ENCODE data around the gene PTOV1. TPM values are rescaled to one million over a fixed set of nuclear protein-coding genes. Genes with fewer than 3 reads are reported as not detected.
A peak's percentile ranks its signal among the peaks of the same experiment; 100 is the strongest.

The PTOV1 gene
- total and polyA plus RNA-seq, 2 donors (not counting 1 experiment from before 2014, with no cell fraction given) = 144 to 230 TPM

DNA sequence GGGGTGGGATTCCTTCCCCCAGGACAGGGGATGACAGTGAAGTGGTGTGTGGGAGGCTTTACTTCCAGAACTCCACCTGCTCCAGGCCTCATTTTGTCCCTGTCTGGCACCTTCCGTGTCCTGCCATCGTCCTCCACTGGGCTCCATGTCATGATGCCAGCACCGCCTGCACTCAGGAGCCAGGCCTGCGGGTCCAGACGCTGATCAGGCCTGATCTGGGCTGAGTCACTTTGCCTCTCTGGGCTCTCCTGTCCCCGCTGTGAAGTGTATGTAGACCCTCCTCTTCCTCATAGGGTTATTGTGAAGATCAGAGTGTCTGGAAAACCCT, 47.5 kb upstream of the PTOV1 start:
- TF ChIP-seq, protein P1, sequence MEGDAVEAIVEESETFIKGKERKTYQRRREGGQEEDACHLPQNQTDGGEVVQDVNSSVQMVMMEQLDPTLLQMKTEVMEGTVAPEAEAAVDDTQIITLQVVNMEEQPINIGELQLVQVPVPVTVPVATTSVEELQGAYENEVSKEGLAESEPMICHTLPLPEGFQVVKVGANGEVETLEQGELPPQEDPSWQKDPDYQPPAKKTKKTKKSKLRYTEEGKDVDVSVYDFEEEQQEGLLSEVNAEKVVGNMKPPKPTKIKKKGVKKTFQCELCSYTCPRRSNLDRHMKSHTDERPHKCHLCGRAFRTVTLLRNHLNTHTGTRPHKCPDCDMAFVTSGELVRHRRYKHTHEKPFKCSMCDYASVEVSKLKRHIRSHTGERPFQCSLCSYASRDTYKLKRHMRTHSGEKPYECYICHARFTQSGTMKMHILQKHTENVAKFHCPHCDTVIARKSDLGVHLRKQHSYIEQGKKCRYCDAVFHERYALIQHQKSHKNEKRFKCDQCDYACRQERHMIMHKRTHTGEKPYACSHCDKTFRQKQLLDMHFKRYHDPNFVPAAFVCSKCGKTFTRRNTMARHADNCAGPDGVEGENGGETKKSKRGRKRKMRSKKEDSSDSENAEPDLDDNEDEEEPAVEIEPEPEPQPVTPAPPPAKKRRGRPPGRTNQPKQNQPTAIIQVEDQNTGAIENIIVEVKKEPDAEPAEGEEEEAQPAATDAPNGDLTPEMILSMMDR (IDR thresholded peaks at IDR 0.05) = no peak
- TF ChIP-seq EZH2 (IDR thresholded peaks at IDR 0.05; ENCODE audit: borderline replicate concordance, insufficient read depth, low read depth, low read length, poor library complexity, severe bottlenecking) = no peak
- Histone ChIP-seq H3K27me3 (replicated peaks in 1 of 4; ENCODE audit: control extremely low read depth in 1 of 4, control insufficient read depth in 3 of 4, insufficient read depth in 4 of 4, low read length in 3 of 4) (no peaks in the 10 kb centered on the region), H2AFZ (ENCODE audit: insufficient read depth, low read depth, low read length, poor library complexity, severe bottlenecking) (no peak overlapping the region), H3K9me3 (ENCODE audit: control extremely low read depth in 1 of 3, control insufficient read depth in 2 of 3, insufficient read depth in 1 of 3, low read length in 2 of 3) (peaks cover 0 to 3% (median 0%) of the 10 kb centered on the region in 3 donors), H3K79me2 (ENCODE audit: control insufficient read depth, insufficient read depth, low read length) (no peaks in the 10 kb centered on the region), H3K27ac (ENCODE audit: low read length in 2 of 2) (no peak overlapping the region), H3K4me3 (ENCODE audit: control extremely low read depth in 1 of 5, extremely low read depth in 1 of 5, insufficient read depth in 1 of 5, low read depth in 2 of 5, low read length in 4 of 5) (no peak overlapping the region), H4K20me1 (ENCODE audit: control insufficient read depth, insufficient read depth, low read length, poor library complexity, severe bottlenecking) (no peaks in the 10 kb centered on the region), H3K36me3 (replicated peaks in 1 of 2; ENCODE audit: control extremely low read depth in 1 of 2, control insufficient read depth in 1 of 2, extremely low read depth in 1 of 2, insufficient read depth in 2 of 2, low read length in 1 of 2) (peaks cover 0 to 53% of the 10 kb centered on the region in 2 experiments), H3K4me1 (ENCODE audit: control insufficient read depth in 2 of 2, insufficient read depth in 2 of 2, low read length in 2 of 2) (peaks cover 14 to 21% of the 10 kb centered on the region in 2 donors), H3K4me2 (replicated peaks; ENCODE audit: low read depth, low read length, poor library complexity, severe bottlenecking) (no peak overlapping the region), H3K9ac (ENCODE audit: low read length) (no peak overlapping the region)
- no peak overlapping the region for H3K4me3 Mint-ChIP-seq
- intact Hi-C loops (cut with micrococcal nuclease) = no loop called here
- H3K9me3 Mint-ChIP-seq (ENCODE audit: insufficient read depth) = no peaks in the 10 kb centered on the region
- no peaks in the 10 kb centered on the region for H3K27me3 Mint-ChIP-seq
- POLR2A ChIA-PET = no interaction called here
- CTCF ChIA-PET = no interaction called here
- H3K4me1 Mint-ChIP-seq = peaks cover 18% of the 10 kb centered on the region
- ATAC-seq (ENCODE audit: low read depth) (no peak), DNase-seq (no peak)
- 100% methylated on average over 2 of the region's 6 CpGs for WGBS (ENCODE audit: insufficient coverage)
- H3K27ac Mint-ChIP-seq = no peak overlapping the region

DNA sequence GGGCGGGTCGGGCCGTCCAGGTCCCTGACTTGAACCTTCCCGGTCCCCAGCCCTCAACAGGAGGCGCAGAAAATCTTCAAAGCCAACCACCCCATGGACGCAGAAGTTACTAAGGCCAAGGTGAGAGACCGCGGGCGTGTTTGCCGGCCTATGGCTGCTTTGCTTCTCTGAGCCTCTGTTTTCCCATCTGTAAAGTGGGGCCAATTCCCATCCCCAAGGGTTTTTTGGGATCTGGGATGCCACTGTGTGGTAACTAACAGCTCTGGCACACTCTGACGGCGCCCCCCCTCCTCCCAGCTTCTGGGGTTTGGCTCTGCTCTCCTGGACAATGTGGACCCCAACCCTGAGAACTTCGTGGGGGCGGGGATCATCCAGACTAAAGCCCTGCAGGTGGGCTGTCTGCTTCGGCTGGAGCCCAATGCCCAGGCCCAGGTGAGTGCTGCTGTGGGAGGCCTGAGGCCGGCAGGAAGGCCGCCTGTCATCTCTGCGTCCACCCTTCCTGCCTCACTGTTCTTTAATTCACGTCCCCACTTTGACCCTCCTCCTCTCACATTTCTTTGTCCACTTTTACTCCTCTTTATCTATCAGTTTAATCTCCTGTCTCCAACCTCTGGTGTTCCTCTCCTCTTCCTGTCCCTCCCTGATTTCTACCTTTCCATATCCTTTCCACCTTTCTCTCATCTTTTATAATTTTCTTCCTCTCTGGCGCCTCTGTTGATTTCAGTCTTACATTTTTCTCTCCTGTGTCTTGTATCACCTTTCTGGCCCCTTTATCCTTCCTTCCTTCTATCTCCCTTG, 44.9 kb upstream of the PTOV1 start:
- DNase-seq (no peak), ATAC-seq (ENCODE audit: low read depth) (no peak)
- Histone ChIP-seq H2AFZ (ENCODE audit: insufficient read depth, low read depth, low read length, poor library complexity, severe bottlenecking) (no peak overlapping the region), H3K27ac (ENCODE audit: low read length in 2 of 2) (peak overlapping the region in 1 of 2 donors; percentile 68), H3K9me3 (ENCODE audit: control extremely low read depth in 1 of 3, control insufficient read depth in 2 of 3, insufficient read depth in 1 of 3, low read length in 2 of 3) (no peaks in the 10 kb centered on the region), H3K36me3 (replicated peaks in 1 of 2; ENCODE audit: control extremely low read depth in 1 of 2, control insufficient read depth in 1 of 2, extremely low read depth in 1 of 2, insufficient read depth in 2 of 2, low read length in 1 of 2) (peaks cover 0 to 28% of the 10 kb centered on the region in 2 experiments), H3K27me3 (replicated peaks in 1 of 4; ENCODE audit: control extremely low read depth in 1 of 4, control insufficient read depth in 3 of 4, insufficient read depth in 4 of 4, low read length in 3 of 4) (no peaks in the 10 kb centered on the region), H3K79me2 (ENCODE audit: control insufficient read depth, insufficient read depth, low read length) (peaks cover 3% of the 10 kb centered on the region), H3K4me3 (ENCODE audit: control extremely low read depth in 1 of 5, extremely low read depth in 1 of 5, insufficient read depth in 1 of 5, low read depth in 2 of 5, low read length in 4 of 5) (no peak overlapping the region), H4K20me1 (ENCODE audit: control insufficient read depth, insufficient read depth, low read length, poor library complexity, severe bottlenecking) (no peaks in the 10 kb centered on the region), H3K9ac (ENCODE audit: low read length) (no peak overlapping the region), H3K4me1 (ENCODE audit: control insufficient read depth in 2 of 2, insufficient read depth in 2 of 2, low read length in 2 of 2) (peaks cover 22 to 37% of the 10 kb centered on the region in 2 donors), H3K4me2 (replicated peaks; ENCODE audit: low read depth, low read length, poor library complexity, severe bottlenecking) (no peak overlapping the region)
- 95% methylated on average over 20 of the region's 20 CpGs for WGBS (ENCODE audit: insufficient coverage)
- TF ChIP-seq, protein P1 (IDR thresholded peaks at IDR 0.05) = no peak
- no peak for TF ChIP-seq EZH2 (IDR thresholded peaks at IDR 0.05; ENCODE audit: borderline replicate concordance, insufficient read depth, low read depth, low read length, poor library complexity, severe bottlenecking)
- POLR2A ChIA-PET = interaction anchor here (0.5 kb wide), 1 partner anchor 30 kb away, joined by 7 read pairs; no protein-coding TSS in a partner anchor
- CTCF ChIA-PET = no interaction called here
- intact Hi-C loops (cut with micrococcal nuclease) = loop anchor here (5.0 kb wide), 1 partner anchor 679 kb away; no protein-coding TSS in a partner anchor
- Mint-ChIP-seq H3K4me3 (no peak overlapping the region), H3K9me3 (ENCODE audit: insufficient read depth) (no peaks in the 10 kb centered on the region), H3K27me3 (no peaks in the 10 kb centered on the region), H3K27ac (peak overlapping the region; percentile 50), H3K4me1 (peaks cover 33% of the 10 kb centered on the region)
